ENCODE results near the gene SMPD3. TPM values are rescaled to one million over a fixed set of nuclear protein-coding genes. Genes with fewer than 3 reads are reported as not detected.

SMPD3 gene
- total and polyA plus RNA-seq, 2 experiments from 2014 or later: 0.57 to 0.83 TPM

DNA sequence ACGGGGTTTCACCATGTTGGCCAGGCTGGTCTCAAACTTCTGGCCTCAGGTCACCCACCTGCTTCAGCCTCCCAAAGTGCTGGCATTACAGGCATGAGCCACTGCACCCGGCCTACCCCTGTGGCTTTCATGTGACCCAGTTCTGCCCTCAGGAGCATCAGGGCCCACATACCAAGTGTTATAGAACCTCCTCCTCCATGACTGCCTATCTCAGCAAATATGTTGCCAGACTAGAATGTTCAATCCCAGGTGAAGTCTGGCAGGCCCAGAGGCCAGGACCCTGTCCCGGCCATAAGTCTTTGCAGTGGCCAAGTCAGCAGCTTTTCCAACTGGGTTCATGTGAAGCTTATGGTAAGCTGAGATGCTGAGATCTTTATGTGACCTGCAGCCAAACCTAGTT lies 9.8 kb upstream of the SMPD3 start:
- no peaks in the 10 kb centered on the region for H3K79me2 ChIP-seq (replicated peaks; ENCODE audit: insufficient read depth)
- H2AFZ ChIP-seq: no peak overlapping the region
- no peak overlapping the region for H3K4me2 ChIP-seq
- H3K9me2 ChIP-seq (ENCODE audit: insufficient read depth): no peaks in the 10 kb centered on the region
- no peak overlapping the region for H3K4me3 ChIP-seq
- no peaks in the 10 kb centered on the region for H4K20me1 ChIP-seq (replicated peaks; ENCODE audit: insufficient read depth)
- Mint-ChIP-seq H3K27ac (no peak overlapping the region), H3K9me3 (no peaks in the 10 kb centered on the region), H3K4me3 (no peak overlapping the region), H3K27me3 (ENCODE audit: insufficient read depth, low read depth, poor library complexity) (peaks cover 5% of the 10 kb centered on the region), H3K4me1 (0 out of 3 replicates have a peak, but pooled peaks cover 2% of the 10 kb centered on the region), H3K36me3 (ENCODE audit: low read depth) (no peaks in the 10 kb centered on the region)
- H3K27me3 ChIP-seq (ENCODE audit: insufficient read depth): no peaks in the 10 kb centered on the region
- no peaks in the 10 kb centered on the region for H3F3A ChIP-seq (replicated peaks; ENCODE audit: low read depth)
- H3K27ac ChIP-seq (ENCODE audit: low read depth): no peak overlapping the region
- H3K36me3 ChIP-seq (ENCODE audit: insufficient read depth): no peaks in the 10 kb centered on the region
- TF ChIP-seq EZH2phosphoT487 (IDR thresholded peaks at IDR 0.05; ENCODE audit: unreplicated experiment): no peak
- no peak for DNase-seq (ENCODE audit: low spot score)
- H3K4me1 ChIP-seq (ENCODE audit: insufficient read depth): no peaks in the 10 kb centered on the region
- no peak for ATAC-seq

DNA sequence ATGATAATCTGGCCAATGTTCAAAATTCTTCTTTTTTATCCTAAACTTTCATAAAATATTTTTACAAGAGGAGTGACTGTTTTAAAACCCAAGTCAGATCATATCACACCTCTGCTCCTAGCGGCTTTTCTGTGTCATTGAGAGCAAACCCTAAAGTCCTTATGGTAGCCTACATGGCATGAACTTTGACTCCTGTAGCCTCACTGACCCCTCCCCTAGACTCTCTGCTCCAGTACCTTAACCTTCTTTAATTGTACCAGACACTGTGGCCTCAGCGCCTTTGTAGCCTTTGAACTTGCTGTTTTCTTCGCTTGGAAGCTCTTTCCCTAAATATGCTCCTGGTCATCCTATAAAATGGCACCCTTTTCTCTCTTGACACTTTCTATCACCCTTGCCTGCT lies 7.3 kb upstream of the SMPD3 start:
- Histone ChIP-seq H3F3A (replicated peaks; ENCODE audit: low read depth) (no peaks in the 10 kb centered on the region), H3K27me3 (ENCODE audit: insufficient read depth) (no peaks in the 10 kb centered on the region), H3K4me2 (no peak overlapping the region), H3K9me2 (ENCODE audit: insufficient read depth) (no peaks in the 10 kb centered on the region), H3K4me1 (ENCODE audit: insufficient read depth) (no peaks in the 10 kb centered on the region), H2AFZ (no peak overlapping the region), H3K79me2 (replicated peaks; ENCODE audit: insufficient read depth) (no peaks in the 10 kb centered on the region), H3K27ac (ENCODE audit: low read depth) (no peak overlapping the region), H3K36me3 (ENCODE audit: insufficient read depth) (no peaks in the 10 kb centered on the region), H4K20me1 (replicated peaks; ENCODE audit: insufficient read depth) (no peaks in the 10 kb centered on the region), H3K4me3 (no peak overlapping the region)
- ATAC-seq: no peak
- H3K27me3 Mint-ChIP-seq (ENCODE audit: insufficient read depth, low read depth, poor library complexity): peaks cover 3% of the 10 kb centered on the region
- 0 out of 3 replicates have a peak, but pooled peaks cover 1% of the 10 kb centered on the region for H3K4me1 Mint-ChIP-seq
- no peaks in the 10 kb centered on the region for H3K9me3 Mint-ChIP-seq
- H3K27ac Mint-ChIP-seq: no peak overlapping the region
- no peak overlapping the region for H3K4me3 Mint-ChIP-seq
- no peak for DNase-seq (ENCODE audit: low spot score)
- H3K36me3 Mint-ChIP-seq (ENCODE audit: low read depth): no peaks in the 10 kb centered on the region
- TF ChIP-seq, protein P1, sequence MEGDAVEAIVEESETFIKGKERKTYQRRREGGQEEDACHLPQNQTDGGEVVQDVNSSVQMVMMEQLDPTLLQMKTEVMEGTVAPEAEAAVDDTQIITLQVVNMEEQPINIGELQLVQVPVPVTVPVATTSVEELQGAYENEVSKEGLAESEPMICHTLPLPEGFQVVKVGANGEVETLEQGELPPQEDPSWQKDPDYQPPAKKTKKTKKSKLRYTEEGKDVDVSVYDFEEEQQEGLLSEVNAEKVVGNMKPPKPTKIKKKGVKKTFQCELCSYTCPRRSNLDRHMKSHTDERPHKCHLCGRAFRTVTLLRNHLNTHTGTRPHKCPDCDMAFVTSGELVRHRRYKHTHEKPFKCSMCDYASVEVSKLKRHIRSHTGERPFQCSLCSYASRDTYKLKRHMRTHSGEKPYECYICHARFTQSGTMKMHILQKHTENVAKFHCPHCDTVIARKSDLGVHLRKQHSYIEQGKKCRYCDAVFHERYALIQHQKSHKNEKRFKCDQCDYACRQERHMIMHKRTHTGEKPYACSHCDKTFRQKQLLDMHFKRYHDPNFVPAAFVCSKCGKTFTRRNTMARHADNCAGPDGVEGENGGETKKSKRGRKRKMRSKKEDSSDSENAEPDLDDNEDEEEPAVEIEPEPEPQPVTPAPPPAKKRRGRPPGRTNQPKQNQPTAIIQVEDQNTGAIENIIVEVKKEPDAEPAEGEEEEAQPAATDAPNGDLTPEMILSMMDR (conservative IDR thresholded peaks at IDR 0.05; ENCODE audit: low read depth in 2 of 2): no peak
- TF ChIP-seq STAT1 (IDR thresholded peaks at IDR 0.05; ENCODE audit: unreplicated experiment) (no peak), EZH2 (IDR thresholded peaks at IDR 0.05; ENCODE audit: low read depth, unreplicated experiment) (no peak), CREB1 (CRISPR knock-in tag; IDR thresholded peaks at IDR 0.05; ENCODE audit: low read depth) (no peak), NANOG (IDR thresholded peaks at IDR 0.05; ENCODE audit: borderline replicate concordance) (no peak), EZH2phosphoT487 (IDR thresholded peaks at IDR 0.05; ENCODE audit: unreplicated experiment) (no peak), ZNF331 (CRISPR knock-in tag; IDR thresholded peaks at IDR 0.05; ENCODE audit: low read depth) (no peak), ZNF114 (CRISPR knock-in tag; IDR thresholded peaks at IDR 0.05) (no peak), POLR2AphosphoS5 (IDR thresholded peaks at IDR 0.05; ENCODE audit: low read depth) (no peak)
- TF ChIP-seq, protein P2, sequence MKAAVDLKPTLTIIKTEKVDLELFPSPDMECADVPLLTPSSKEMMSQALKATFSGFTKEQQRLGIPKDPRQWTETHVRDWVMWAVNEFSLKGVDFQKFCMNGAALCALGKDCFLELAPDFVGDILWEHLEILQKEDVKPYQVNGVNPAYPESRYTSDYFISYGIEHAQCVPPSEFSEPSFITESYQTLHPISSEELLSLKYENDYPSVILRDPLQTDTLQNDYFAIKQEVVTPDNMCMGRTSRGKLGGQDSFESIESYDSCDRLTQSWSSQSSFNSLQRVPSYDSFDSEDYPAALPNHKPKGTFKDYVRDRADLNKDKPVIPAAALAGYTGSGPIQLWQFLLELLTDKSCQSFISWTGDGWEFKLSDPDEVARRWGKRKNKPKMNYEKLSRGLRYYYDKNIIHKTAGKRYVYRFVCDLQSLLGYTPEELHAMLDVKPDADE (IDR thresholded peaks at IDR 0.05): no peak
- TF ChIP-seq, protein P3, sequence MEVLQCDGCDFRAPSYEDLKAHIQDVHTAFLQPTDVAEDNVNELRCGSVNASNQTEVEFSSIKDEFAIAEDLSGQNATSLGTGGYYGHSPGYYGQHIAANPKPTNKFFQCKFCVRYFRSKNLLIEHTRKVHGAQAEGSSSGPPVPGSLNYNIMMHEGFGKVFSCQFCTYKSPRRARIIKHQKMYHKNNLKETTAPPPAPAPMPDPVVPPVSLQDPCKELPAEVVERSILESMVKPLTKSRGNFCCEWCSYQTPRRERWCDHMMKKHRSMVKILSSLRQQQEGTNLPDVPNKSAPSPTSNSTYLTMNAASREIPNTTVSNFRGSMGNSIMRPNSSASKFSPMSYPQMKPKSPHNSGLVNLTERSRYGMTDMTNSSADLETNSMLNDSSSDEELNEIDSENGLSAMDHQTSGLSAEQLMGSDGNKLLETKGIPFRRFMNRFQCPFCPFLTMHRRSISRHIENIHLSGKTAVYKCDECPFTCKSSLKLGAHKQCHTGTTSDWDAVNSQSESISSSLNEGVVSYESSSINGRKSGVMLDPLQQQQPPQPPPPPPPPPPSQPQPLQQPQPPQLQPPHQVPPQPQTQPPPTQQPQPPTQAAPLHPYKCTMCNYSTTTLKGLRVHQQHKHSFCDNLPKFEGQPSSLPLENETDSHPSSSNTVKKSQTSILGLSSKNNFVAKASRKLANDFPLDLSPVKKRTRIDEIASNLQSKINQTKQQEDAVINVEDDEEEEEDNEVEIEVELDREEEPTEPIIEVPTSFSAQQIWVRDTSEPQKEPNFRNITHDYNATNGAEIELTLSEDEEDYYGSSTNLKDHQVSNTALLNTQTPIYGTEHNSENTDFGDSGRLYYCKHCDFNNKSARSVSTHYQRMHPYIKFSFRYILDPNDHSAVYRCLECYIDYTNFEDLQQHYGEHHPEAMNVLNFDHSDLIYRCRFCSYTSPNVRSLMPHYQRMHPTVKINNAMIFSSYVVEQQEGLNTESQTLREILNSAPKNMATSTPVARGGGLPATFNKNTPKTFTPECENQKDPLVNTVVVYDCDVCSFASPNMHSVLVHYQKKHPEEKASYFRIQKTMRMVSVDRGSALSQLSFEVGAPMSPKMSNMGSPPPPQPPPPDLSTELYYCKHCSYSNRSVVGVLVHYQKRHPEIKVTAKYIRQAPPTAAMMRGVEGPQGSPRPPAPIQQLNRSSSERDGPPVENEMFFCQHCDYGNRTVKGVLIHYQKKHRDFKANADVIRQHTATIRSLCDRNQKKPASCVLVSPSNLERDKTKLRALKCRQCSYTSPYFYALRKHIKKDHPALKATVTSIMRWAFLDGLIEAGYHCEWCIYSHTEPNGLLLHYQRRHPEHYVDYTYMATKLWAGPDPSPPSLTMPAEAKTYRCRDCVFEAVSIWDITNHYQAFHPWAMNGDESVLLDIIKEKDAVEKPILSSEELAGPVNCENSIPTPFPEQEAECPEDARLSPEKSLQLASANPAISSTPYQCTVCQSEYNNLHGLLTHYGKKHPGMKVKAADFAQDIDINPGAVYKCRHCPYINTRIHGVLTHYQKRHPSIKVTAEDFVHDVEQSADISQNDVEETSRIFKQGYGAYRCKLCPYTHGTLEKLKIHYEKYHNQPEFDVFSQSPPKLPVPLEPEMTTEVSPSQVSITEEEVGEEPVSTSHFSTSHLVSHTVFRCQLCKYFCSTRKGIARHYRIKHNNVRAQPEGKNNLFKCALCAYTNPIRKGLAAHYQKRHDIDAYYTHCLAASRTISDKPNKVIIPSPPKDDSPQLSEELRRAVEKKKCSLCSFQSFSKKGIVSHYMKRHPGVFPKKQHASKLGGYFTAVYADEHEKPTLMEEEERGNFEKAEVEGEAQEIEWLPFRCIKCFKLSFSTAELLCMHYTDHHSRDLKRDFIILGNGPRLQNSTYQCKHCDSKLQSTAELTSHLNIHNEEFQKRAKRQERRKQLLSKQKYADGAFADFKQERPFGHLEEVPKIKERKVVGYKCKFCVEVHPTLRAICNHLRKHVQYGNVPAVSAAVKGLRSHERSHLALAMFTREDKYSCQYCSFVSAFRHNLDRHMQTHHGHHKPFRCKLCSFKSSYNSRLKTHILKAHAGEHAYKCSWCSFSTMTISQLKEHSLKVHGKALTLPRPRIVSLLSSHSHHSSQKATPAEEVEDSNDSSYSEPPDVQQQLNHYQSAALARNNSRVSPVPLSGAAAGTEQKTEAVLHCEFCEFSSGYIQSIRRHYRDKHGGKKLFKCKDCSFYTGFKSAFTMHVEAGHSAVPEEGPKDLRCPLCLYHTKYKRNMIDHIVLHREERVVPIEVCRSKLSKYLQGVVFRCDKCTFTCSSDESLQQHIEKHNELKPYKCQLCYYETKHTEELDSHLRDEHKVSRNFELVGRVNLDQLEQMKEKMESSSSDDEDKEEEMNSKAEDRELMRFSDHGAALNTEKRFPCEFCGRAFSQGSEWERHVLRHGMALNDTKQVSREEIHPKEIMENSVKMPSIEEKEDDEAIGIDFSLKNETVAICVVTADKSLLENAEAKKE (CRISPR knock-in tag; IDR thresholded peaks at IDR 0.05): no peak
